HG02763 (cell line): ENCODE results near the gene ZNF804A.

Experiments
- ATAC-seq: cut with Tn5 transposase; IDR thresholded peaks from one replicate; pipeline ENCODE4 v1.9.1; 2021; ENCODE audit warnings: mild to moderate bottlenecking, moderate library complexity; ENCODE audit not compliant: unreplicated experiment

ZNF804A gene

GRCh38 chr2:184598316-184599053 lies at the start of gene ZNF804A:
ZNF804A (plus strand) TSS chr2:184598529; CDS start chr2:184598960, 431 bp downstream.
- peak; percentile 76 for ATAC-seq

- no peak for ATAC-seq
These were observed 49.2 kb upstream of the ZNF804A start for GRCh38 chr2:184549153-184549552.

GRCh38 chr2:184551626-184552025 lies 46.7 kb upstream of the ZNF804A start:
- no peak for ATAC-seq

GRCh38 chr2:184554736-184555135 lies 43.6 kb upstream of the ZNF804A start:
- ATAC-seq = no peak

GRCh38 chr2:184555352-184555751 lies 43.0 kb upstream of the ZNF804A start:
- ATAC-seq = no peak

GRCh38 chr2:184556639-184557038 lies 41.7 kb upstream of the ZNF804A start:
- ATAC-seq = no peak

GRCh38 chr2:184558713-184559464 lies 39.4 kb upstream of the ZNF804A start:
- no peak for ATAC-seq

- ATAC-seq = no peak
These were observed 37.7 kb upstream of the ZNF804A start for GRCh38 chr2:184560603-184561002.

- ATAC-seq = no peak
These were observed 35.8 kb upstream of the ZNF804A start for GRCh38 chr2:184562532-184562931.

GRCh38 chr2:184564092-184564491 lies 34.2 kb upstream of the ZNF804A start:
- no peak for ATAC-seq

GRCh38 chr2:184566716-184567115 lies 31.6 kb upstream of the ZNF804A start:
- ATAC-seq = no peak

GRCh38 chr2:184577056-184577455 lies 21.3 kb upstream of the ZNF804A start:
- ATAC-seq = no peak

GRCh38 chr2:184577743-184578142 lies 20.6 kb upstream of the ZNF804A start:
- ATAC-seq = no peak

GRCh38 chr2:184579226-184579625 lies 19.1 kb upstream of the ZNF804A start:
- no peak for ATAC-seq

- no peak for ATAC-seq
These were observed 16.9 kb upstream of the ZNF804A start for GRCh38 chr2:184581391-184581790.

GRCh38 chr2:184589261-184589660 lies 9.1 kb upstream of the ZNF804A start:
- ATAC-seq = no peak

GRCh38 chr2:184596819-184597411 lies 1.4 kb upstream of the ZNF804A start:
- ATAC-seq = no peak

- peak; percentile 1 for ATAC-seq
These were observed 748 bp upstream of the ZNF804A start for GRCh38 chr2:184597571-184597991.

- no peak for ATAC-seq
These were observed 370 bp upstream of the ZNF804A start for GRCh38 chr2:184598002-184598315.

GRCh38 chr2:184599054-184599871 lies 934 bp downstream of the ZNF804A start:
- no peak for ATAC-seq

- no peak for ATAC-seq
These were observed 1.5 kb downstream of the ZNF804A start for GRCh38 chr2:184599872-184600222.
